DOHH2 (cell line): ENCODE measurements around the gene THRB.

Experiments used
- EZH2phosphoT487 ChIP-seq: fragments of 200-600 bp; sonication (generic); IDR thresholded peaks from 2 replicates; pipeline ENCODE4 v1.6.1; 2017; ENCODE audit warnings: borderline replicate concordance, mild to moderate bottlenecking, antibody characterized with exemption, low read length, moderate library complexity, mixed read lengths
- TF ChIP-seq, protein P1 (sequence below): fragments of 200-600 bp; sonication (generic); IDR thresholded peaks from one replicate; pipeline ENCODE4 v1.5.1; 2014; ENCODE audit warnings: antibody characterized with exemption, mild to moderate bottlenecking, low read depth, low read length; ENCODE audit not compliant: poor library complexity, severe bottlenecking

DNA sequence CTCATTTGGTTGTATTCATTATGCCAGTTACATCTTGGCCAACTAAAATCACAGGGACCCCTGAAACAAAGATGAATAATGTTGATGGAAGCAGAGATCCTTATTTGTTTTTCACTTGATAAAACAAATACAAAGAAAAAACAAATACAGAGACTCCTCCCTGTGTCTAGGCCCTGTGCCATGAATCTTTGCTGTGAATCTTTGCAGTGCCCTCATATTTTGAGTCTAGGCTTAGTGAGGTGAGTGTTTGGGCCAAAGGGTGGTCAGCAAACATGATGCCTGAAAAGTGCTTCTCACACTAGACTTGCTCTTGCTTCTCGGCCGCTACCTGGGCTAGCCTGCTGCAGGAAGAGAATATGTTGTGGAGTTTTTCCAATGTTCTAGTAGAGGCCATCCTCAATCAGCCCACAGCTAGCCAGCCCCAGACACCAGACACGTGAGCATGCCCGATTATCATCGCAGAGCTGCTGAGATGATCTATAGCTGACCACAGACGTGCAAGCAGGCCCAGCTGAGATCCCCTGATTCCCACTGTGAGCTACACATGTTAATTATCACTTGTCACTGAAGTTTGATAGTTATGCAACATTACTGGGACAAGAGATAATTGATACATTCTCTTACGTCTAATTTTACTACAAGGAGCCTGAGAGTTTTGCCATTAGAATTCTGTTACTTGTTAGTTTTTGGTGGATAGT is 191.4 kb downstream of the THRB start:
- TF ChIP-seq, protein P1, sequence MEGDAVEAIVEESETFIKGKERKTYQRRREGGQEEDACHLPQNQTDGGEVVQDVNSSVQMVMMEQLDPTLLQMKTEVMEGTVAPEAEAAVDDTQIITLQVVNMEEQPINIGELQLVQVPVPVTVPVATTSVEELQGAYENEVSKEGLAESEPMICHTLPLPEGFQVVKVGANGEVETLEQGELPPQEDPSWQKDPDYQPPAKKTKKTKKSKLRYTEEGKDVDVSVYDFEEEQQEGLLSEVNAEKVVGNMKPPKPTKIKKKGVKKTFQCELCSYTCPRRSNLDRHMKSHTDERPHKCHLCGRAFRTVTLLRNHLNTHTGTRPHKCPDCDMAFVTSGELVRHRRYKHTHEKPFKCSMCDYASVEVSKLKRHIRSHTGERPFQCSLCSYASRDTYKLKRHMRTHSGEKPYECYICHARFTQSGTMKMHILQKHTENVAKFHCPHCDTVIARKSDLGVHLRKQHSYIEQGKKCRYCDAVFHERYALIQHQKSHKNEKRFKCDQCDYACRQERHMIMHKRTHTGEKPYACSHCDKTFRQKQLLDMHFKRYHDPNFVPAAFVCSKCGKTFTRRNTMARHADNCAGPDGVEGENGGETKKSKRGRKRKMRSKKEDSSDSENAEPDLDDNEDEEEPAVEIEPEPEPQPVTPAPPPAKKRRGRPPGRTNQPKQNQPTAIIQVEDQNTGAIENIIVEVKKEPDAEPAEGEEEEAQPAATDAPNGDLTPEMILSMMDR: no peak
- TF ChIP-seq EZH2phosphoT487: no peak
